HG02938 (cell line): ENCODE results near the gene PER1.

ENCODE experiments used
- ATAC-seq: cut with Tn5 transposase; IDR thresholded peaks from one replicate; pipeline ENCODE4 v1.9.1; 2021; ENCODE audit warnings: mild to moderate bottlenecking, moderate library complexity; ENCODE audit not compliant: unreplicated experiment

PER1 gene

DNA sequence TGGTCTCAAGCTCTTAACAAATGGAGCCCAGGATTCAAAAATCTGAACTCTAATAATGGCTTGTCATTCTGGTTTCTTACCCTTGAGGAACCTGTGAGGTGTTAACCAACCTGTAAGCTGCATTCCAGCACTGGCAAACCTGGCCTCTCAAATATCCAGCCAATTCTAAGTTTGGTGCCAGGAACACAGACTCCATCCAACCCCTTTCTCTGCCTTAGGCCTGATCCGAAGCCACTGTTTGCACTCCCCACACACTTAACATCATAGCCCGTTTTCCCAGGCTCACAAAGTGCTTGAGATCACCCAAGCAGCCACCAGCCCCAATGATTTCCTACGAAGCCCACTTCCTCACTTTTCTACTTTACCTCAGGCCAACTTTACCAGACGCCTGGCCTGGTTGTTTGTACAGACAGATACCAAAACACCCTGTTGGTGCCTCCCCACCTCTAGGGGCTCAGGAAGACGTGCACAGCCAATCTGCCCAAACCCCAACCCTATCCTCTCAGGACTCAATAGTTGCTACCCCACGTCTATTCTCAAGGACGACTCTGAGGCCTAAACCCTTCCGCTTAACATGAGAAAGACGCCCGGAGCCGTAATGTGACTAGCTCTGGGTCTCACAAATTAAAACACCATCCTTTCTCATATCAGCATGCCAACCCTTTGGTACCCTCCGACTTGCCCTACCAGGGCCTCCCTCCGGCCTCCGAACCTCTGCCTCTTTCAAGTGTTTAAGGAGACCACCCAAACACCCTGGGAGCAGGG, 3.2 kb upstream of the PER1 start:
- ATAC-seq = no peak

DNA sequence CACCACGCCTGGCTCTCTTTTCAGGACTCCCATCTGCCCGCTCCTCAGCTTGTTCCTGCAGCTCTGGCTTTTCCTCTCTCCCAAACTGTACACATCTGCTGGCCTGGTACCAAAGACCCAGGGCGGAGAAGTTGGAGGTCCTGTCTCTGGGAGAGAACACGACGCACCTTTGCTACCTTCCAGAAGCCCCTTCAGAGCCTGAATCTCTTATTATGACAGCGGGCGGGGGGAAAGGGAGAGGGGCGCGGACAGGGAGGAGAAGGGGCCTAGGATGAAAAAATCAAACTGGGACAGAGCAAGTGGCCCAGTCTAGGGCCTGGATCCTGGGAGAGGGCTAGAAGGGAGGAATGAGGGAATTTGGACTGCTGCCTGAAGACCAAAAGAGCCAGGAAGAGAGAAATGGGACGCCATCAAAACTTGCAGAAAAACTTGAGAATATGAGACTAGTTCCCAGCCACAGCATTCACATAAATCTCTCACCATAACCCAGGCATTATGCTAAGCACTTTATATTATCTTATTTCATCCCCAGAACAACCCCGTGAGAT, 2.5 kb upstream of the PER1 start:
- no peak for ATAC-seq

DNA sequence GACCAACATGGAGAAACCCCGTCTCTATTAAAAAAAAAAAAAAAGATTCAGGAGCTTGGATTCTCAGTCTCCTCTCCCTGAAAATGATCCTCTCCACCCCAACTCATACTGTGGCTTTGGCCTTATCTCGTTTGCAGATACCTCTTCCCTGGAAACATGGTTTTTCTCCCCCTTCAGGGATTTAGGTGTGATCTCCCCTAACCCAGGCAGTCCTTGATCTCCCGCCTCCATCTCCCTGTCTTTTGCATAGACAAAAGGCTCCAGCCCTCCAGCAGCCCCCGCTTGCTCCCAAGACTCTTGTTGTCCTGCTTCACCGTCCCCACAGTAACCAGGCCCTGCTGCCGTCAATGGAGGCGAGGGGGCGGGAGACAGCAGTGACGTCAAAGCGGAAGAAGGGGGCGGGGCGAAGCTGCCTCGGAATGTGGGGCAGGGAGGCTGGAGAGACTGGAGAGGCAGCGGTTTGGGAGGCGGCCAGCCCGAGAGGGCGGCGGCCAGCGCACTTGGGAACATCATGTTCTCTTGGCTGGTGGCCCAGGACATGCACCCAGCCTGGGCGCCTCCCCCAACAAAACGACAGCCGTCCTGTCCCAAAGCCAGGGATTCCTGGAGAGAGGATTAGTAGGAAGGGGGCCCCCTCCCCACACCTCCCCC, 1.9 kb upstream of the PER1 start:
- ATAC-seq = no peak

DNA sequence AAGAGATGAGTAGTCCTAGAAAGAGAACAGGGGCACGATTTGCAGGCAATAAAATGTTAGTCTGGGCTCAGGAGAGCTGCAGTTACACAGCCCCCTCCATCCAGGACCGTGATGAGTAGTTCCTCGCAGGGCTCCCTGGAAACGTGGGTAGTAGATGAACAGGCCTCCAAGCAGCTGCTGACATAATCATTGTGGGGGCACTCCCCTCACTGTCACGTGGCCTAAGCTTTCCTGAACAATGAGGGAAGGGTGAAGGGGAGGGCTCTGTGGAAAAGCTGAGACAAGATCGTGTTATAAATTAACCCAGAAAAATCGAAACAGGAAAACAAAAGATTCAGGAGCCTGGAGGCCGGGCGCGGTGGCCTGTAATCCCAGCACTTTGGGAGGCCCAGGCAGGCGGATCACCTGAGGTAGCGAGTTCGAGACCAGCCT, 1.3 kb upstream of the PER1 start:
- ATAC-seq = no peak

DNA sequence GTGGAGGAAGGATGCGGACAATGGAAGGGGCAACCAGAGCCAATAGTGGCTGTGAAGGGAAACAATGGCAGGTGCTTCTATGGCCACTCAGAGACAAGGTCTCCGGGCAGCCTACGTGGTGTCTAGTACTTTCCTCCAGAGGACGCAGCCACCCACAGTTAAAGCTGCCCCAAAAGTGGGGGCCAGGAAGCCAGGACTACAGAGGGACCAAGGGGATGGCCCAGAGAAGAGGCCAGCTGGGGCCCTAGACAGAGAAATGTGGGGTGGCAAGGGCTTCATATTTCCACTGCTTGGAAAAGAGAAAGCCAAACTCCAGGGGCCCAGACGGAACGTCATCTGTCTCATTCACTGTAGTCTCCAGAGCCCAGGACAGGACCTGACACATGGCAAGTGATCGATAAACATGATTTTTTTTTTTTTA, 837 bp upstream of the PER1 start:
- ATAC-seq = no peak

DNA sequence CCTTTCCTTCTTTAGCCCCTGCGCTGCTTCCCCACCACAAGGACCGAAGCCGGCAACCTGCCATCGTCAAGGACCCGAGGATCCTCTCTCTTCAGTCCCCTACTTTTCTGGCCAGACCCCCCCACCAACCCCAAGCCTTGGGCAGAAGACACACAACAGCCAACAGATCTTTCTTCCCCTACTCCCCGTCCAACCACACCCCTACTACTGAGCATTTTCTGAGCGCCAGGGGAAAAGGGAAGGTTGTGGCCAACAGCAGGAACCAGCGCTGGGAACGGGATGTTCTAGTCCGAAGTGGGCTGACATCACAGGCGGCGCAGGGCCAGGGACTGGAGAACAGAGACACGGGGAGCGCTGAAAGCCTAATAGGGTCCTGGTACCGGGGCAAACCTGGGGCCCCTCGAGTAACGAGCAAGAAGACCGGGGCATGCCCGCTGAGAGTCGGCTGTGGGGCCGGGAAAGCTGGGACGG, 528 bp downstream of the PER1 start:
- ATAC-seq = no peak

DNA sequence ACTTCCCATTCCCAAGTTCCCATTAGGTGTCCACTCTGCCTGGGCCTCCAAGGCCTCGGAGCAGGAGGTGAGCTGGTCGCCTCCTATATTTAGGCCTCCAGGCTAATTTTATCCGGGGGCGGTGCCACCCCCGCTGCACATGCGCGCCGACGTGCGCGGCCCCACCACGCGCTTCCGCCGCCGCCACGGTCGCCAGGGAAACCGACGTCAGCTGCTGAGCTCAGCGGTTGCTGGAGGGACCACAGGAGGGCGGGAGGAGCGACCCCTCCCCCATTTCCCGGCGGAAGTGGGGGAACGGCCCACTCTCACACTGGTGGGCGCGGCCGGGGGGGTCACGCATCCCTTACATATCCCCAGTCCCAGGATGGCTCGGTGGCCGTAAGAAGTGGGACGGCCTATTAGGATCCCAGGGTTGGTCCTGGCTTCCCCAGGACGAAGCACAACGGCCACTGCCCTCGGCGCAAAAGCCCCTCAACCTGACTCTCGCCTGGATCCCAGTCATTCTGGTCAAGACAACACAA, 1.0 kb downstream of the PER1 start:
- ATAC-seq = peak; percentile 45

DNA sequence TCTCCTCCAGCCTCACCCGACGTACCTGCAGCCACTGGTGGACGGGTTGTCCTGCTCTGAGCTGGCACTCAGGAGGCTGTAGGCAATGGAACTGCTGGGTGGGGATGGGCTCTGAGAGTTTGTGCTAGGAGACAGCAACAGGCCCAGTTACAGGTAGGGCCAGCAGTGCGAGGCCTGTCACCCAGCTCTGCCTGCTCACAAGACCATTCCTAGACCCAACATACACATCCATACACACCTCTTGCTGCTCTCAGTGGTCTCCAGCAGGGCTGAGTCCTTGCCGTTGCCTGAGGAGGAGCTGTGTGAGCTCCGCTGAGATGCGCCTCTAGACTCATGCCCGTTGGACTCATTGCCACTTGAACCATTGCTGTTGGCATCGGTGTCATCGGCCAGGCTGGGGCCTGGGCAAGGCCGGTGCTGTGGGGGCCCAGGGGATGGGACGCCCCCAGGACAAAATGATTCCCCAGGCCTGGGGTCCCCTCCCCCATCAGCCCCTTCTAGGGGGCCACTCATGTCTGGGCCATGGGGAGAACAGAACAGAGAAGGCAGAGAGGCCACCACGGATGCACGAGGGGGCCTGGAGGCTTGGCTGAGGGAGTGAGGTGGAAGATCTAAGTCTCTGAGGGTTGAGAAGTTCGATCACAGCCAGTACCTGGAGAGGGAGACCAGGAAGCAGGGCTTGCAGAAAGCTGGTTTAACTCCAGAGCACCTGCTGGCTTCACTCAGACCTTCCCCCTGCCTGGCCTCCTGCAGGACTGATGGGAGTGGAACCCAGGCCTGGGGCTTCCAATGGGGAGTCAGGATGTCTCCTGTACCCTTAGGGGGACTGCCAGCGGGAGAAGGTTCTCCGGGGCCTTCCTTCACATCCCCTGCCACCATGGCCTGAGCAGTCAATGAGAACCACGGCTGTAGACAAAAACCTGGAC, 1.7 kb downstream of the PER1 start:
- peak; percentile 4 for ATAC-seq

DNA sequence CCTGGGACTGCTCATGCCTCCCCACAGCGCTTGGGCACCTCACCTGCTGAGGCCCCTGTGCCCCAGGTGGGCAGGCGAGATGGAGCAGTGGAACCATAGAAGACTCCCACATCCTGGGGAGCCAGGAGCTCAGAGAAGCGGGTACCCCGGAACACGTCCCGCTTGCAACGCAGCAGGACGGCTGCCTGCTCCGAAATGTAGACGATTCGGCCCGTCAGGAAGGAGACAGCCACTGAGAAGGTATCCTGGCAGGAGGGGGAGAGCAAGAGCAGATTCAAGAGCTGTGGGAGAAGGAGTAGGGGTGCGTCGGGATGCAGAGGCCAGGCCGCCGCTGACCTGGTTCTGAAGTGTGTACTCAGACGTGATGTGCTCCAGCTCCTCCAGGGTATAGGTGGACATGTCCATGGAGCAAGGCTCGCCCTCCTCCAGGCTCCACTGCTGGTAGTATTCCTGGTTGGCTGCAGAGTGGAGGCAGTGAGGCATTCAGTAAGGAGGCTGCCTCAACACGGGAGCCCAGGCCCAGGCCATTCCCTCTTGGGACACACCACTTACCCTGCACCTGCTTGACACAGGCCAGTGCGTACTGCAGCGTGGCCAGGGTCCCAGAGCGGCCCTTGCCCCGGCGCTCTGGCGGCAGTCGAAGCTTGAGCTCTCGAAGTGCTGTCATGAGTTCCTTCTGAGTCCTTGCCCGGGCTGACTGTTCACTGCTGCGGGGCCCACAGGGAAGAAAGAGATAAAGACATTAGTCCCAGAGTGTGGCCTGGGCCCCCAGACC, 2.6 kb downstream of the PER1 start:
- no peak for ATAC-seq

DNA sequence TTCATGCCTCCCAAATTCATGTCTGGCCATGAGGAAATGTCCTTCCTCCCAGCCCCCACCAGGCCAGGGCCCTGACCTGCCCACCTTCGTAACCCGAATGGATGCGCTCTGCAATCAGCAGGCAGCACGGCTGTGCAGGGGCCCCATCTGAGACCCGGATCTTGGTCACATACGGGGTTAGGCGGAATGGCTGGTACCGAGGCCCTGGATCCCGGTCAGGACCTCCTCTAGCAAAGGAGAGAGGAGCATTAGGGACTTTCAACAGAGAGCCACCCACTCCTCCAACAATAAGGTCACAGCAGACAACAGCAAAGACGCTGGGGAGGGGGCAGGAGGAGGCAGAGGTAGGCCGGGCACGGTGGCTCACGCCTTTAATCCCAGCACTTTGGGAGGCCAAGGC, 3.6 kb downstream of the PER1 start:
- ATAC-seq = no peak

DNA sequence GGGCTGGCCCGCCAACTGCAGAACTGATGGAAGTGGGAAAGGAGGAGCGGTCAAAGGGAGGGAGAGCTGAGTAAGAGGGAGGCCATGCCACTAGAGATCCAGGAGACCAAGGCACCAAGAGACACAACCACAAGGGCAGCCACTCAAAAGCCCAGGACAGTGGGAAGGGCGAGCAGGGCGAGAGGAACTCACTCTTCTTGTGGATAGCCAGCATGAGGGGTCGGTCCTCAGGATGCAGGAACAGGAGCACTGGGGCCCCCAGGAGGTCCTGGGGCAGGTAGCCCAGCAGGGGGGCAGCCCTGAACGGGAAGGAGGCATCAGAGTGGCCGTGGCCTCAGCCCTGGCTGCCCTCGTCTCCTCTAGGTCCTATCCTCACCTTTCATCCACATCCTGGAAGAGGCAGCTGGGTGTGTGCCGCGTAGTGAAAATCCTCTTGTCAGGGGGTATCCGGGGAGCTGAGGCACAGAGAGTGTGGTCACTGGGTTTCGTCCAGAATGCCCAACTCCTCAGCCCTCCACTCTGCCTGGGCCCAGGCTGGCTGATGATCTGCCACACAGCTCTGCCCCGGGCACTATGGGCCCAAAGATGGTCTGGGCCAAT, 4.3 kb downstream of the PER1 start:
- no peak for ATAC-seq

DNA sequence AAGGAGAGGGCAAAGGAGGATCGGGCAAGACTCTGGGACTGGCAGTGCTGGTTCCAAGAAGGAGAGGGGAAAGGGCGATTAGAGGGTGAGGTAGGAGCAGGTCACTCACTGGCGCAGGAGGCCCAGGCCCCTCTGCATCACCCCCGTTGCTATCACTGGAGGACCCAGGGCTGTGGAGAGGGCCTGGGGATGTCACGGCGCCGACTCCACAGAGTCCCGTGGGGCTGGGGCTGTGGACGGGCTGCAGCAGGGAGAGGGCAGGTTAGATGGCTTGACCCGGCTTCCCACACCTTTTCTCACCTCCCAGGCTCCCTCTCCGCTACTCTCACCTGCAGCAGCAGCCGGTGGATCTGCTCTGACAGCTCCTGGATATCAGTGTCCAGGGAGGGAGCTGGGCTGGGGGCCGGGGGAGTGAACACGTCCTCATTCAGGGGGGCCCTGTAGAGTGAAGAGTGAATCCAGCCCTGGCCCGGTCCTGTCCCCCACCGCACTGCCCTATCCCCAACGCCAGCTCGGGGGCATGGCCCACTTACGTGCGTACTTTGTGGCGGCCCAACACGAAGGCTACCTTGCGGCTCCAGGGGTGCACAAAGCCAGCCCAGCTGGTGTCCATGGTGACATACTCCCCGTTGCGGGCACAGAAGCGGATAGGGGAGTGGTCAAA, 4.9 kb downstream of the PER1 start:
- ATAC-seq = no peak

DNA sequence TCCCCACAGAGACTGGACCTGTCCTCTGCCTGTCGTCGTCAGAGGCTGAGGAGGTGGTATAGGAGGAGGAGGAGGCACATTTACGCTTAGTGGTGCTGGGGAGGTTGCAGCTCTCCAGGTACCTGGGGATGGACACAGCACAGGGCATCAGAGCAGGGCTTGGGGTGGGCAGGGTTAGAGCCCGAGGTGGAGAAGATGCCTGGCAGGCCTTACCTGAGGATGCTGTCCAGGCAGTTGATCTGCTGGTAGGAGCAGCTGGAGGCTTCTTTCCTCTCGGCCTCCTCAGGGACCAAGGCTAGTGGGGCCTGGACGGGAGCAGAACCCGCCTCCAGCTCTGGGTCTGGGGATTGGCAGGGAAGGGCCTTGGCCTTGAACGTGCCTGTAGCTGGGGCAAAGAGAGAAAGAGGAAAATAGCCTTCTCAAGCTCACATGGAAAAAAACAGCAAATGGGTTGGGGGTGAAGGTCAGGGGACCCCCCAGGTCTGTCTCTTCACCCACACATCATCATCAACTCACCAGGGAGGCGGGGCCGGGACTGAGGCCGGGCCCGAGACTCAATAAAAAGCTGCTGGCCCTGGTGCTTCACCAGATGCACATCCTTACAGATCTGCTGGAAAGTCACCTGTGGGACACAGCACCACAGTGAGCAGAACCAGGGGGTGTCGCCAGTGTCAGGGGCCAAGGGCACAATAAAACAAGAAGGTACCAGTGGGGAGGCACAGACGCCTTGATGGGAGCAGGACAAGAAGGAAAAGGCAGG, 5.6 kb downstream of the PER1 start:
- ATAC-seq = no peak

DNA sequence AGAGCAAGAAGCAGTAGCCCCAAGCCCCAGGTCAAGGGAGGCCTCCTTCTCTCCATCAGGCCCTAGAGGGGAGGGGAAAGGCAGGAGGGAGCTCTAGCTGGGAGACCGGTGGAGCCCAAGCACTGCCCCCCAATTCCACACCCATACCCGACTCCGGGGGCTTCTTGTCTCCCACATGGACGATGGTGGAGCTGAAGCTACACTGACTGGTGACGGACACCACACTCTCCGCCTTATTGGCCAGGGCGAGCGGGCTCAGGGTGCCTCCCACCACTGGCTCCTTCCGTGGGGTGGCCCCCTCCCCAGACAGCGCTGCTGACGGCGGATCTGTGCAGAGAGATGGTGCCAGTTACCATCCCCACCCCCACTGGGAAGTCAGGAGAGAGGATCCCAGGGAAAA, 6.4 kb downstream of the PER1 start:
- no peak for ATAC-seq

DNA sequence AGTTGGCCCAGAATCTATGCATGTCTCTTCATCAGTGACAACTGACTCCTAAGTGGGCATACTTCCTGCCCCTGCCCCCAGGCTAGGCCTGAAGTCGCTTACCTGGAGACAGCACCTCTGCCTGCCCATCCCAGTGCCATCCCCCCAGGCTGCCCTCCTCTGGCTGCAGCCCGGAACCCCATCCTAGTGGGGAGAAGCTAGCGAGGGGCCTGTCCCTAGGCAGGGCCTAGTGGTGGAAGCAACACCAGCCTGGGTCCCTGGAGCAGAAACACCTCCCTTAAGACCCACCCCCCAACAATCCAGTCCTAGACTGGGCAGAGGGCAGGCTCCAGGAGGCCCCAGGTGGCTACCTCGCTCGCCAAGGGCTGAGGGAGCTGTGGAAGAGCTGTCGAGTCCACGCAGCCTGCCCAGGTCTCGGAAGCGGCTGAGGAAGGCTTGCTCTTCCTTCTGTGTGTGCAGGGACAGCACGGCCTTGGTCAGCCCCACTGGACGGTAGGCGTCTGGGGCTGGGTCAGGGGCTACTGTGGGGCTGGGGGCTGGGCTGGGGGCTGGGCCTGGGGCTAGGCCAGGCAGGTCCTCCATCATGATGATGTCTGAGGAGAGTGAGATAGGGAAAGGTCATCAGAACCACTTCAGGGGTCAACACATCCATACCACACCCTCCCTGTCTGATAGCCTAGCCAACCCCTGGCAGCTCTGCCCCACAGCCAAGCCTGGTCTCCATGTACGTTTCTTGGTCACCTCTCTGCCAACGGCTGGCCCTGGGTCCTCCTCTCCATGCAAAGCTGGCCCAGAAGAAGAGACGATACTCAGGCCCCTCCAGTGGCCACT, 7.6 kb downstream of the PER1 start:
- ATAC-seq = no peak

DNA sequence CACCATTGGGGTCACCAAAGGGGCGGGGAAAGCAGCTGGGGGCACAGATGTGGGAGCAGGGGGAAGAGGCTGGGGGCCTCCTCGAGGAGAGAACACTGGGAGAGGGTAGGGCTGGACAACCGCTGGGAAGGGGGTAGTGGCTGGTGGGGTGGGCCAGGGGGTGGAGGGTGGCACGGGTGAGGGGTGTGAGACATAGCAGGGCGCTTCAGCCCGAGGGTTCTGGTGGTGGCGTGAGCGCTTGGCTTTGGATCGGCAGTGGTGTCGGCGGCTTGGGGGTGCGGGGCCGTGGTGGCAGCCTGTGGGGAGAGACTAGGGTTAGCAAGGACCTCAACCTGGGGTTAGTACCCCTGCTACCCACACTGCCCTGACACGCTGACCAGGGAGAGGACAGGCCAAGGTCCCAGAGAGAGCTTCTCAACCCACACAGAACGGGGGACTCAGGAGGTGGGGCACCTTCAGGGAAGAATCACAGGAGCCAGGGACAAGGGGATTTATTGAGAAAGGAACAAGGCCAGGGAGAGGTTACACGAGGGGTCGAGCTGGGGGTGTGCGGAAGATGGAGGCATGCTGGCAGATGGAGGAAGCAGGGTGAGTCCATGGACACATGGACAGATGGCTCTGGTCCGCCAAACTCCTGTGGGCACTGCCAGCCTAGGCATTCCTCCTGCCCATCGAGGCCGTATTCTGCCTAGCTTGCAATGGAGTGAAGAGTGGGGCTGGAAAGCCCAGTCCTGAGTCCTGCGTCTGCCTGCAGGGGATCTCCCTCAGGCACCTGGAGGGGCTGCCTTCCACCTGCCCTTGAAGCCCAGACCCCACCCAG, 8.4 kb downstream of the PER1 start:
- ATAC-seq = no peak
